ENCODE data around the gene RIN3.

The RIN3 gene, protein sequence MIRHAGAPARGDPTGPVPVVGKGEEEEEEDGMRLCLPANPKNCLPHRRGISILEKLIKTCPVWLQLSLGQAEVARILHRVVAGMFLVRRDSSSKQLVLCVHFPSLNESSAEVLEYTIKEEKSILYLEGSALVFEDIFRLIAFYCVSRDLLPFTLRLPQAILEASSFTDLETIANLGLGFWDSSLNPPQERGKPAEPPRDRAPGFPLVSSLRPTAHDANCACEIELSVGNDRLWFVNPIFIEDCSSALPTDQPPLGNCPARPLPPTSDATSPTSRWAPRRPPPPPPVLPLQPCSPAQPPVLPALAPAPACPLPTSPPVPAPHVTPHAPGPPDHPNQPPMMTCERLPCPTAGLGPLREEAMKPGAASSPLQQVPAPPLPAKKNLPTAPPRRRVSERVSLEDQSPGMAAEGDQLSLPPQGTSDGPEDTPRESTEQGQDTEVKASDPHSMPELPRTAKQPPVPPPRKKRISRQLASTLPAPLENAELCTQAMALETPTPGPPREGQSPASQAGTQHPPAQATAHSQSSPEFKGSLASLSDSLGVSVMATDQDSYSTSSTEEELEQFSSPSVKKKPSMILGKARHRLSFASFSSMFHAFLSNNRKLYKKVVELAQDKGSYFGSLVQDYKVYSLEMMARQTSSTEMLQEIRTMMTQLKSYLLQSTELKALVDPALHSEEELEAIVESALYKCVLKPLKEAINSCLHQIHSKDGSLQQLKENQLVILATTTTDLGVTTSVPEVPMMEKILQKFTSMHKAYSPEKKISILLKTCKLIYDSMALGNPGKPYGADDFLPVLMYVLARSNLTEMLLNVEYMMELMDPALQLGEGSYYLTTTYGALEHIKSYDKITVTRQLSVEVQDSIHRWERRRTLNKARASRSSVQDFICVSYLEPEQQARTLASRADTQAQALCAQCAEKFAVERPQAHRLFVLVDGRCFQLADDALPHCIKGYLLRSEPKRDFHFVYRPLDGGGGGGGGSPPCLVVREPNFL

DNA sequence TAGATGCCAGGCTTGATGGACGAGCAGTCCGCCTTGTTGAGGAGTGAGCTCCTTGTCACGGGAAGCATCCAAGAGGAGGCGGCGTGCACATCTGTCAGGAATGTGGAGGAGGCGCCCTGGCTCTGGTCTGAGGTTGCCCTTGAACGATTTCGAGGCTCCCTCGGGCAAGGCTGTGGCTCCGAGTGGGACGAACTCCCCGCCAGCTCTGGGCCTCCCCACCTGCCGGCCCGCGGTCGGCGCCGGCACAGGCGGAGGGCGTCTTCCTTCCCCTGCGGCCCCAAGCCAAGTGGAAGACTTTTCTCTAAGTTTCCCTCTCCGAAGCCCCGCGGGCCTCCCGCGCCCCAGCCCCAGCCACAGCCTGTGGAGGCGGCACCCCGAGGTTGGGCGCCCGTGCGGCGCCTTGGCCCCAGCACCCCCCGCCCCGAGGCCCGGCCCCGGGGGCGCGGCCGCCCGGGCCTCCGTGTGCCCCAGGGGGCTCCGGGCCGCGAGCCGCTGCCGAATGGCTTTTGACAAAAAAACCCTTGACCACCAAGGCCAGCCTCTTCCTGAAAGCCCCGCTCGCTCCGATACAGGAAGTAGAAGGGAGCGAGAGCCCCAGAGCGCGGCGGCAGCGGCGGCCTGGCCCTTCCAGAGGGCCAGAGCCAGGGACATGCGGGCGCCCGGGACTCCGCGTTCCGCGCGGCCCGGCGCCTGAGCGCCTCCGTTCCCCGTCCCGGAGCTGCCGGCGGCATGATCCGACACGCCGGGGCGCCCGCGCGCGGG lies at the start of gene RIN3:
TSS of gene RIN3 (plus strand) at position 578 of the 762 bp plus-strand sequence. CDS start at position 730, 152 bp downstream.
- no peaks in the 10 kb centered on the region for H3K36me3 Mint-ChIP-seq

DNA sequence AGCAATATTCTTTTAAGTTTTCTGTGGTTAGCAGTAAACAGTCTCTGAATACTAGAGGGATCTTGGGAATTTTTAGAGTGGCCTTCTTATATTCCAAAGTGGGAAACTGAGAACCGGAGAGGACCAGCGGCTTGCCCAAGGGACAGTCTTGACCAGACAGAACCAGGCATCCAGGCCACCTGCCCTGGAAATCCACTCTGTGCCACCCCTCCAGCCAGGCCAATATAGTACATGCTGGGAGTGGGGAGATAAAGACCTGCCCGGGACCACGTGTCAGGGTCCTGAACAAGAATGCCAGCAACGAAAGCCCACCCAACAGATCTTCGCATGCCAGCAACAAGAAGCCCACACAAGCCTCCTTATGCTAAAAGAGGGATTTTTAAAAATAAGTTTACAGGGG lies 49.4 kb upstream of the RIN3 start:
- Mint-ChIP-seq H3K4me1 (ENCODE audit: low read depth) (peaks cover 16% of the 10 kb centered on the region), H3K36me3 (peaks cover 3% of the 10 kb centered on the region), H3K27me3 (no peaks in the 10 kb centered on the region), H3K27ac (no peak overlapping the region), H3K9me3 (ENCODE audit: low read depth) (peaks cover 4% of the 10 kb centered on the region), H3K4me3 (no peak overlapping the region)

More for the DNA sequence above, at the start of gene RIN3:
- Mint-ChIP-seq H3K27me3 (no peaks in the 10 kb centered on the region), H3K9me3 (ENCODE audit: low read depth) (no peaks in the 10 kb centered on the region), H3K4me3 (peak within 1 kb of the TSS; percentile 79), H3K4me1 (ENCODE audit: low read depth) (peaks cover 46% of the 10 kb centered on the region), H3K27ac (peak within 1 kb of the TSS; percentile 80)

DNA sequence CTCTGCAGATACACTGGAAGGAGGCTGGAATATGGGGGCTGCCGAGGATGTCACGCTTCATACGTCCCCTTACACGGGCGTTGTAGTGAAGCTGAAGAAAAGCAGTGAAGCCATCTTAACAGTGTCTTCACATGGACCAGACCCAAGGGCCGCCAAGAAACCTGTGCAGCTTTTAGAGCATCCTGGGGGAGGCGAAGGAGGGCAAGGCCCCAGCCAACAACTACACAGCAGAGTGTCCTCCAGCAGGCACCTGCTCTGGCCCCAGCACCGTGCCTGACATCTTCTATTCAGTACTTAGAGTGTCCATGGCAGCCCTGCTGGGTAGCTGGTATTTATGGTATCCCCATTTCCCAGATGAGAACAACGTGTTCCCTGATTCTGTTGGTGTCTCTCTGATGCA lies 48.9 kb upstream of the RIN3 start:
- Mint-ChIP-seq H3K27me3 (no peaks in the 10 kb centered on the region), H3K9me3 (ENCODE audit: low read depth) (peaks cover 4% of the 10 kb centered on the region), H3K36me3 (peaks cover 3% of the 10 kb centered on the region), H3K4me3 (no peak overlapping the region), H3K4me1 (ENCODE audit: low read depth) (peaks cover 13% of the 10 kb centered on the region), H3K27ac (no peak overlapping the region)

DNA sequence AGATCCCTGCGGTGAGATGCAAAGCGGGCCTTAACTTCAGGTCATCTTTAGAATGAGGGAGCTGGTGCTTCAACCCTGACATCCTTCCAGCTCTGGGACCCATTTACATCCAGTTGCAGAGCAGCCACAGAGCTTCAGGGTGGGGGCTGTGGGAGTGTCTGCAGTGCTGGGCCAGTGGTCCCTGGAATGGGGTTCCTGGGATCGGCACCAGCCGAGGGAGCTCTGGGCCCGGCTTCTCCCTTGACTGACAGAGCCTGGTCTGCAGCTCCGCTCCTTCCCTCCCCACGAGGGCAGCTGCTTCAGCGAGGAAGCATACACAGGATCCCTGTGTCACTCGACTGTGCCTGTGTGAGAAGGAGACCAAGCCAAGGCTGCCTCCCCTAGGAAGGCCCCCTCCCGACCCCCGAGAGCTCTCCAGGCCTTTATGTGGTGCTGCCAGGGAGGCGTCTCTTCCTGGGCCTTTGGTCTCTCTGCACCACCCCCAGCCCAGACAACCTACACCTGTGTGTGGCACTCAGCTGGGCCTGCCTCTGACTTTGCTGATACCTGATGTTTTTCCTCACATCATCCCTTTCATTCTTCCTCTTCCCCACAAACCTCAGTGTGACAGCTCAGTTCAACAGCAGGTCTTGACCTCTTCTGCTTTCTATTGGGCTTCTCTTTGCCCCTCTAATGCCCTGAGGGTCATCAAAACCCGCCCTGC lies 48.1 kb upstream of the RIN3 start:
- Mint-ChIP-seq H3K9me3 (ENCODE audit: low read depth) (peaks cover 7% of the 10 kb centered on the region), H3K4me1 (ENCODE audit: low read depth) (peaks cover 7% of the 10 kb centered on the region), H3K4me3 (no peak overlapping the region), H3K36me3 (peaks cover 3% of the 10 kb centered on the region), H3K27ac (no peak overlapping the region), H3K27me3 (no peaks in the 10 kb centered on the region)

DNA sequence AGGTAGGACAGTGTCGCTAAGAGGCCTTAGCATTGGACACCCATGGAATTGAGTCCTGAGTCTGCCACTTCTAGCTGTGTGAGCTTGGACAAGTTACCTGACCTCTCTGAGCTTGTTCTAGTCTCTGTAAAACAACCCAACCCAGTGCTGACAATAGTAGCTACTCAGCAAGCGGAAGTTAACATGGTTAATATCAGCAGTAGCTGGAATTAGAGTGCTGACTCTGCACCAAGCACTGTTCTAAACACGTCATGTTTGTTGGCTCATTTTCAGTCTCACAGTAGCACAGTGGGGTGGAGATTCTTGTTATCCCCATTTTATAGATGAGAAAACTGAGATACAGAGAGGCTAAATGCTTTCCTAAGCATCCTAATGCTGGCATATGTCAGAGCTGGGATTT lies 47.5 kb upstream of the RIN3 start:
- H3K4me1 Mint-ChIP-seq (ENCODE audit: low read depth) = peaks cover 7% of the 10 kb centered on the region
- H3K27ac Mint-ChIP-seq = no peak overlapping the region
- peaks cover 7% of the 10 kb centered on the region for H3K9me3 Mint-ChIP-seq (ENCODE audit: low read depth)
- peaks cover 3% of the 10 kb centered on the region for H3K36me3 Mint-ChIP-seq
- no peaks in the 10 kb centered on the region for H3K27me3 Mint-ChIP-seq
- no peak overlapping the region for H3K4me3 Mint-ChIP-seq

DNA sequence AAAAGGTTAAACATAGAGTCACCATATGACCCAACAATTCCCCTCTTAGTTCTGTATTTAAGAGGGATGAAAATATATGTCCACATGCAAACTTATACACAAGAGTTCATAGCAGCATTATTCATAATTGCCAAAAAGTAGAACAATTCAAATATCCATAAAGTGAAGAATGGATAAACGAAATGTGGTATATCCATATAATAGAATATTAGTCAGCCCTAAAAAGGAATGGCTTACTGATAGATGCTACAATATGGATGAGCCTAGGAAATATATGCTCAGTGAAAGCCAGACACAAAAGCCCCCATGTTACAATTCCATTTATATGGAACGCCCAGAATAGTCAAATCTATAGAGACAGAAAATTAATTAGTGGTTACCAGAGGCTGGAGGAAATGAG lies 44.1 kb upstream of the RIN3 start:
- no peak overlapping the region for H3K4me3 Mint-ChIP-seq
- H3K27me3 Mint-ChIP-seq = no peaks in the 10 kb centered on the region
- peaks cover 7% of the 10 kb centered on the region for H3K9me3 Mint-ChIP-seq (ENCODE audit: low read depth)
- H3K4me1 Mint-ChIP-seq (ENCODE audit: low read depth) = peaks cover 11% of the 10 kb centered on the region
- H3K36me3 Mint-ChIP-seq = peaks cover 3% of the 10 kb centered on the region
- no peak overlapping the region for H3K27ac Mint-ChIP-seq

DNA sequence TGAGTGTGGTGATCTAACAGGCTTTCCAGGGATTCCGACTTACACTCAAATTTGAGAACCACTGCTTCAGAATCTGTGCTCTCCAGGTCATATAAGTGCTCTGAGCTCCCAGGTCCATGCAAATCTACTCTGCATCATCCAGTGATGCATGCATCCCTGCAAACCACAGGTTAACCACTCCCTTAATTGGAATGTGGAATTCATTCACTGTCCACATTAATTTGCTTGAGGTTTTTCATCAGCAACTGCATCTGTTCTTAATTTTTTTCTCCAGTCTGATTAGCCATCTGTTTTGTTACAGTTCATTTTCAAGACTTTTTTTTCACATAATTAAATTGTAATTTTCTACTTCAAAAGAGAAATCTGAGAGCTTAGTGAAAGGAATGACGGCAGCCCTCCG lies 43.4 kb upstream of the RIN3 start:
- Mint-ChIP-seq H3K36me3 (peaks cover 3% of the 10 kb centered on the region), H3K9me3 (ENCODE audit: low read depth) (peaks cover 7% of the 10 kb centered on the region), H3K4me3 (no peak overlapping the region), H3K4me1 (ENCODE audit: low read depth) (peaks cover 11% of the 10 kb centered on the region), H3K27me3 (no peaks in the 10 kb centered on the region), H3K27ac (no peak overlapping the region)

DNA sequence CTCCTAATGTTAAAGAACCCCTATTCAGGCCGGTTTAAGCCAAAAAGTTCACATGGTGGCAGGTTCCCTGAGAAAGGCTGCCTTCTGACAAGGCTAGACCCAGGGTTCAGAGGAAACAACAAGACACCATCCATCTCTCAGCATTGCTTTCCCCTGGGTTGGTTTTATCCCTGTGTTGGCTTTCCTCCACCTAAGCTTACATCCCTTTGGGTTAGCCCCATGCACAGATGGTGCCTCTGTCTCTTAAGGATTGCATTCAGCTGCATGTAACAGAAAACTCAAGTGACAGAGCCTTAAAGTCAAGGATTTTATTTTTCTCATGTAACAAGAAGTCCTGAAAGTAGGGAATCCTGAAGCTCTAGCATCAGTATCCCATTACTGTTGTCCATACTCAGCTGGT lies 42.8 kb upstream of the RIN3 start:
- H3K4me1 Mint-ChIP-seq (ENCODE audit: low read depth) = peaks cover 12% of the 10 kb centered on the region
- no peaks in the 10 kb centered on the region for H3K27me3 Mint-ChIP-seq
- peaks cover 3% of the 10 kb centered on the region for H3K36me3 Mint-ChIP-seq
- H3K9me3 Mint-ChIP-seq (ENCODE audit: low read depth) = peaks cover 7% of the 10 kb centered on the region
- no peak overlapping the region for H3K27ac Mint-ChIP-seq
- H3K4me3 Mint-ChIP-seq = no peak overlapping the region

DNA sequence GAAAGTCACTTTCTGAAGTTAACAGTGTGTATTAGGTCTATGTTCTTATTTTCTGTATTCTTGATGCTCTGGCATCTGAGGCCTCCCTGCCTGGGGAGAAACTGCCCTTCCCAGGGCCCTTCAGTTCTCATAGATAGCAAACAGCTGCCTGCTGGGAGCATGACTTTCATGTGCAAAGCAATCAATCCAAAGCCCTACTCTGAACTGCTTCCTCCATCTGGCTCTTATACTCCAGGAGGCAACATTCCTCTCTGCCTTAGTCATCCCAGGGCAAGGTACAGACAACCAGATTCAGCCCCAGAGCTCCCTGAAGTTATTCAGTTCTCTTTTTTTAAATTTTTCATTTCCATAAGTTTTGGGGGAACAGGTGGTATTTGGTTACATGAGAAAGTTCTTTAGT lies 41.7 kb upstream of the RIN3 start:
- peaks cover 12% of the 10 kb centered on the region for H3K4me1 Mint-ChIP-seq (ENCODE audit: low read depth)
- H3K27me3 Mint-ChIP-seq = no peaks in the 10 kb centered on the region
- H3K9me3 Mint-ChIP-seq (ENCODE audit: low read depth) = peaks cover 7% of the 10 kb centered on the region

DNA sequence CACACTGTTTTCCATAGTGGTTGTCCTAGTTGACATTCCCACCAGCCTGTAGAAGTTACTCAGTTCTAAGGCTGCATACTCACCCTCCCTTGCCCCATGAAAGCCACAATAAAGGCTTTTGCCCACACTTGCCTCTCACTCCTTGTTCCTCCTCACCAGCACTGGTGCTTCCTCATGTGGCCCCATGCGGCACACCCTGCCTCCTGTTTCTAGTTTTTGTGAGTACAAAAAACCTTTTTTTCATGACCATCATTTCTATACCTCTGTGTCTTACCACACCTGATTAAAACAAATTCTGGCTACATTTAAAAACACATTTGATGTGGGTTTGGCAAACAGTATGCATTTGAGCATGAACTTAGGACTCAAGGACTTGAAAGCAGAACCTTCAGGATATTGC lies 40.7 kb upstream of the RIN3 start:
- Mint-ChIP-seq H3K27ac (no peak overlapping the region), H3K4me1 (ENCODE audit: low read depth) (peaks cover 12% of the 10 kb centered on the region), H3K36me3 (no peaks in the 10 kb centered on the region), H3K9me3 (ENCODE audit: low read depth) (peaks cover 3% of the 10 kb centered on the region), H3K27me3 (no peaks in the 10 kb centered on the region), H3K4me3 (no peak overlapping the region)

More for the DNA sequence above, 41.7 kb upstream of the RIN3 start:
- Mint-ChIP-seq H3K27ac (no peak overlapping the region), H3K36me3 (peaks cover 3% of the 10 kb centered on the region), H3K4me3 (no peak overlapping the region)

DNA sequence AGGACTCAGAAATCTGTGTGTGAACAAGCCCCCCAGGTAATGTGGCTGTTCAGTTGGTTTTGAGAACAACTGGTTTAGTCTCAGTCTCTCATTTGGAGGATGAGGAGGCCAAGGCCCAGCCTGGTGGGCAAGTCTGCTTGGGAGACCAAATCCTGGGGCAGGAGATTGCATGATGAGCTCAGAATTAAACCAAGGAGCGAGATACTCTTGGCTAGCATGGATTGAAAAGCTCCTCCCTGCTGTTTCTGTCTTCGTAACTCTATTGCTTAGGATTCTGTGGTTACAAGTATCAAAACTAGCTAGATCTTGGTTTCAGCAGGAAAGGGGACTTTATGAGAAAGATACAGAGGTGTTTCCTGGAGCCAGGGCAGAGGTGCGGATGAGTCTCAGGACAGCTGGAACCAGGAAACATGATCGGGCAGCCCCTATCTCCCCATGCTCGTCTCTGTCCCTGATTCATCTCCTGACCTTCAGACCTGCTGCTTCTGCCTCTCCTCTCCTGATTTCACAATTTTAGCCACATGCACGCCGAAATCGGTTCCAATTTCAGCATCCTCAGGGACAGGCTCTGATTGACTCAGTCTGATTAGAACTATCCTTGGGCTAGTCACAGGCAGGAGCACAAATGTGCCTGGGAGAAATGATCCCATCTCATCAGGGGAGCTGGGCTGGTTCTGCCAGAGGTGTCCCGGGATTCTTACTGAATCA lies 40.2 kb upstream of the RIN3 start:
- H3K9me3 Mint-ChIP-seq (ENCODE audit: low read depth) = peaks cover 3% of the 10 kb centered on the region
- no peak overlapping the region for H3K4me3 Mint-ChIP-seq
- peaks cover 12% of the 10 kb centered on the region for H3K4me1 Mint-ChIP-seq (ENCODE audit: low read depth)
- H3K36me3 Mint-ChIP-seq = no peaks in the 10 kb centered on the region
- no peak overlapping the region for H3K27ac Mint-ChIP-seq
- no peaks in the 10 kb centered on the region for H3K27me3 Mint-ChIP-seq

DNA sequence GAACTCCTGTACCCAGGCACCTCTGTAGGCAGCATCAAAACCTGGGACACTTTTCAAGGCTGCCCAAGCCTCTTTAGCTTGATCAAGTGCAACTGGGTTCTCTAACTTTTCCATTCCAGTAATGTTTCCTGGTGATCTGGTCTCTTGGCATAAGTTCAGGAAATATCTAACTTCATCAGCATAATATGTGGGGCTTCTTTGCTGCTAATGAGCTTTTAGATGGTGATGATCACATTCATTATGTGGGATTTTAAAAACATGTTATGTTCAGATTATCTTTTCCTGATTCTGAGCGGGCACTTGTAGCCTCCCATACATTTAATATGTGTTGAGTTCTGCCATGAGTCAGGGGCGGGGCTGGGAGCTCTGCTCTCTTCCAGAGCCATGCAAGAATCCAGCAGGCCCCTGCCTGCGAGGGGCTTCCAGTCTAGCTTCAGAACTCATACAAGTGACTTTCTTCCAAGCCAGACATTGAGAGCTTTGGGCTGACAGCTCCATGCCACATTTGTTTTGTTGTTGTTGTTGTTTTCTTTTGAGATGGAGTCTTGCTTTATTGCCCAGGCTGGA lies 39.5 kb upstream of the RIN3 start:
- no peak overlapping the region for H3K4me3 Mint-ChIP-seq
- no peak overlapping the region for H3K27ac Mint-ChIP-seq
- H3K9me3 Mint-ChIP-seq (ENCODE audit: low read depth) = peaks cover 4% of the 10 kb centered on the region
- H3K27me3 Mint-ChIP-seq = no peaks in the 10 kb centered on the region
- peaks cover 12% of the 10 kb centered on the region for H3K4me1 Mint-ChIP-seq (ENCODE audit: low read depth)
- H3K36me3 Mint-ChIP-seq = no peaks in the 10 kb centered on the region

DNA sequence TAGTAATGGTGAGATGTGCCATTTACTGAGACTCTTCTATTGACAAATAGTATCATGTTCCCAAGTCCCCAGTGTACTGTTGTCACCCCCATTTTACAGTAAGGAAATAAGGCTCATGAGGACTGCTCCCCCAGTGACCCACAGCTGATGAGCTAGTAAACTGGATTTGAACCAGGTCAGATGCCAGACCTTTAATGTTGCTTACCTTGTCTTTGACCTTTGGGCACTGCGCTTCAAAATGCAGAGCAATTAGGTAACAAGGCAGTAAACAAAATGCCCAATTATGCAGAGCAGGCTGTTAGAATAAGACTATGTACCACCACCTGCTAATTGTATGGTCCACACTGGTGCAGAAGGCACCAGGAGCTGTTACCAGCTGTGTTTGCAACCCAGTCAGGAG lies 38.5 kb upstream of the RIN3 start:
- Mint-ChIP-seq H3K4me1 (ENCODE audit: low read depth) (peaks cover 12% of the 10 kb centered on the region), H3K27me3 (no peaks in the 10 kb centered on the region), H3K4me3 (no peak overlapping the region), H3K27ac (no peak overlapping the region), H3K9me3 (ENCODE audit: low read depth) (peaks cover 3% of the 10 kb centered on the region), H3K36me3 (no peaks in the 10 kb centered on the region)
